ENCODE data around the gene HLA-DRB1.

The HLA-DRB1 gene

DNA sequence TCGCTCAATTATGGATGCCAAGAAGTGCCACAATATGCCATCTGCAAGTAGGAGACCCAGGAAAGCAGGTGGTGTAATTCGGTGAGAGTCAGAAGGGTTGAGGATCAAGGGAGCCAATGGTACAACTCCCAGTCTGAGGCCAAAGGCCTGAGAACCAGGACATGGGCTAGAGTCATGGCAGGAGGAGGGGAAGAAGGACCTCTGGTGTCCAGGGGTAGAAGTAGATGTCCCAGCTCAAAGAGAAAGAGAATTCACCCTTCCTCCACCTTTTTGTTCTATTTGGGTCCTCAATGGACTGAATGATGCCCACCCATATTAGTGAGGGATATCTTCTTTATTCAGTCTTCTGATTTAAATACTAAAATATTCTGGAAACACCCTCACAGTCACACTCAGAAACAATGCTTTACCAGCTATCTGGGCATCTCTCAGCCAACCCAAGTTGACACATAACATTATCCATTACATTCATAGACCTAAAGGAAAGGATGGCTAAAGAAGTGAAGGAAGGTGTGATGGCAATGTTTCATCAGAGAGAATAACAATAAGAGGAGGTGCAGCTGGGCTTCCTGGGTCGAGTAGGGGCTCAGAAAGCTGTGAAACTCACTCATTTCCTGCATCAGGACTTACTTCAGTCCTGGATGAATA, 26.4 kb upstream of the HLA-DRB1 start:
- Mint-ChIP-seq H3K27ac (no peak overlapping the region), H3K4me3 (no peak overlapping the region), H3K27me3 (no peaks in the 10 kb centered on the region)

DNA sequence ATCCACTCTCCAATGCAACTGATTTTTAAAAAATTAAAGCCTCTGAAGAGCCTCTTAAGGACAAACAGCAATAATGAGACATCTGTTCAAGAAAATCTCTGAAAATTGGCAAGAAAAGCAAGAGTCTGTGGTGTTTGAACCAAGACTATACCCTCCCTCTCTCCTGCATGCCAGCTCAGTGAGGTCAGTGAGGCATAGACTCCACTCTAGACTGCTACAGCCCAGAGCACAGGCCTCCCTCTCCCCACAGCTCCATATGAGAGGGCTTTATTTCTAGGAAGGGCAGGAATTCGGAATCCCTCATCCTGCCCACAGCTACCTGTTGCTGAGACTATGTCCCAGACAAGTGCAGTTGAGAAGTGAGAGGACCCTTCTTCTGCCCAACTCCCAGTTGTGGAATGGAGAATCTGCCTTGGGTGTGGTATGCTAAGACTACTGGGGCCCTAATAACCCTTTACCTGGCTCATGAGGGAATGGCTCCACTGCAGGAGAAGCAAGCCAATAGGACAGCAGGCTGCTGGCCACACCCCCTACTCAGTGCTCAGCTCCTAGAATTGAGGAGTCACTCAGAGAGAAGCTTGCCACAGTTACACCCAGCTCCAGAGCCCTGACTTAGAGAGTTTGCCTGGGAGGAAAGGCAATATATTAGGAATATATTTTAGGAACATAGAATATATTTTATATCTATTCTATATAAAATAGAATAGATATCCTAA, 24.9 kb upstream of the HLA-DRB1 start:
- H3K27me3 Mint-ChIP-seq, result no peaks in the 10 kb centered on the region
- H3K9me3 Mint-ChIP-seq (ENCODE audit: low read depth), result peaks cover 8% of the 10 kb centered on the region
- no peak overlapping the region for H3K4me3 Mint-ChIP-seq
- peaks cover 6% of the 10 kb centered on the region for H3K36me3 Mint-ChIP-seq
- no peak overlapping the region for H3K27ac Mint-ChIP-seq
- H3K4me1 Mint-ChIP-seq (ENCODE audit: low read depth), result peaks cover 6% of the 10 kb centered on the region

More for the DNA sequence above, 26.4 kb upstream of the HLA-DRB1 start:
- peaks cover 5% of the 10 kb centered on the region for H3K4me1 Mint-ChIP-seq (ENCODE audit: low read depth)
- H3K9me3 Mint-ChIP-seq (ENCODE audit: low read depth), result peaks cover 8% of the 10 kb centered on the region
- H3K36me3 Mint-ChIP-seq, result peaks cover 6% of the 10 kb centered on the region

DNA sequence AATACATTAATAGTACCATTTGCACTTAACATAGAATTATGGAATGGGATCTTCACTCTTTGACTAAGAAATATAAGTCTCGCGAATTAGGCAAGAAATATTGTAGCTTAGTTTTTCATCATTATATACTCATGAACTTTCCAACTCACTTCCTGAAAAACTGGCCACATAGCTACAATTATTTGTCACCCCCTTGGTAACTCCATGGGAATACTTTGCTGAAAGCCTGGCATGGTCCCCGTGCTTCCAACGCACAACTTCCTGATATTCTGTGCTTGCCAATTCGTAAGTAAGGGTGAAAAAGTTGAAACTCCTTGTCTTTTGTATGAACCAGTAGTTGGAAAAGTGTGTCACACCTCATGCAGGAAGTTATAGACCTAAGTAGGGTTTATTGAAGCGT, 23.8 kb upstream of the HLA-DRB1 start:
- peaks cover 7% of the 10 kb centered on the region for H3K4me1 Mint-ChIP-seq (ENCODE audit: low read depth)
- H3K9me3 Mint-ChIP-seq (ENCODE audit: low read depth), result peaks cover 4% of the 10 kb centered on the region
- H3K27ac Mint-ChIP-seq, result no peak overlapping the region
- peaks cover 6% of the 10 kb centered on the region for H3K36me3 Mint-ChIP-seq
- no peak overlapping the region for H3K4me3 Mint-ChIP-seq
- no peaks in the 10 kb centered on the region for H3K27me3 Mint-ChIP-seq

DNA sequence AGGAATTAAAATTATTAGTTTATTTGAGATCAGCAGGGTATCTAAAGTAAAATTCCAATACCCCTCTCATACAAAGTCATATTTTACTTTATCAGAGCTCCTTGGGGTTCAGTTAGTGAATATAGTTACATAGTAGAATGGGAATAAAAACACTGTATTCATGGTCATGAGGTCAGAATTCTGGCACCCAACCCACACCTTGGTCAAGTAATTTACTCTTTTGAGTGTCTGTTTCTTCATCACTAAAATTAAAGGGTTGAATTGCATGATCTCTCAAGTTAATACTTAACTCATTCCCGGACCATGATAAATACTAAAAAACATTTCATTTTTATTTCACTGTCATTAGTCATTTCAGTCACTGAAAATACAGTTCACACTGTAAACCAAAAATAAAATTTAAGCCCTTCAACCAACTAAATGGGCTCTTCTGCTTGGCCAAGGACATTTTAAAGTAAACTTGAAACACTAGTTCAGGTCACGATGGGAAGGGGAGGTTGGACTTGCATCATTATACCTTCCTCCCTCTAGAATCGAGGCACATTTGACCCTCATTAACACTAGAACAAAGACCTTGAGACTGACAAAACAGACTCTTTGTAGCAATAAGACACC, 21.1 kb upstream of the HLA-DRB1 start:
- Mint-ChIP-seq H3K9me3 (ENCODE audit: low read depth) (no peaks in the 10 kb centered on the region), H3K27ac (no peak overlapping the region), H3K27me3 (peaks cover 5% of the 10 kb centered on the region), H3K4me3 (no peak overlapping the region), H3K36me3 (no peaks in the 10 kb centered on the region), H3K4me1 (ENCODE audit: low read depth) (peaks cover 9% of the 10 kb centered on the region)

DNA sequence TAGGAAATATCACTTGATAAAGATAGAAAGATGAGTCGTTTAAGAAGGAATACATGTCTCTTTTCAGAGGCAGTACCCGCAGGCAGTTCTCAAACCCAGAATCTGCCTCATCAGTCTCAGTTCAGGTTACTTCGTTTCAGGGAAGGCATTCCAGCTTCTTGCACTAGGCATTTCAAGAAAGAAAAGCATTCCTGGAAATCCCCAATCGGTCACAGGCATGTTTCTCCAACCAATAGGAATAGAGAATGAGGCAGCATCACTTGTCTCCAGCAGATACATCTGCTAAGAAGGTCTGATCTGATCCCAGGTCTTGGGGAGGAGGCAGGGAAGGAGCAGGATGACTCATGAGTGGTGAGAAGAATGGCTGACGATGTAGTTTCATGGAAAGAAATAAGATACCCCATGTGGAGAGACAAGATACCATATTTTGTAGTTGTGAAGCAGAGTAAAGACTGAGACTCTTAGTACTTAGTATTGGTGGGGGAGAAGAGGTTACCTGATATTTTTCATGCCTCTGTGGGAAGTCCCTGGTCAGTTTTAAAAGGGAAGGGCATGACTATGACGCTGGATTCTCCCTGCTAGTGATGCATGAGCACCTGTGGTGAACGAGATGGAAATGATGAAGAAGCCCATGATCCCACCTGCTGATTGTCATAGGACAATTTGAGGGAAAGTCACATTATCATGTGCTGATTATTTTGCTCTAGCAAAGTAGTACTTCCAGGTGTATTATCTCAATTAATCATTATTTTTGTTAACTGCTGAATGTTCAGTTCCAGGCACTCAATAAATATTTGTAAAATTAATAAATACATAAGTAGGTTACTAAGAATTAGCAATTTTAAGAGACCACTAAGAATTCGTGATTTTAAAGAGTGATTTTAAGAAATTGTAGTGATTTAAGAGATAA, 20.3 kb upstream of the HLA-DRB1 start:
- Mint-ChIP-seq H3K36me3 (no peaks in the 10 kb centered on the region), H3K9me3 (ENCODE audit: low read depth) (no peaks in the 10 kb centered on the region), H3K4me1 (ENCODE audit: low read depth) (peaks cover 8% of the 10 kb centered on the region), H3K27me3 (peaks cover 7% of the 10 kb centered on the region), H3K4me3 (no peak overlapping the region), H3K27ac (no peak overlapping the region)

DNA sequence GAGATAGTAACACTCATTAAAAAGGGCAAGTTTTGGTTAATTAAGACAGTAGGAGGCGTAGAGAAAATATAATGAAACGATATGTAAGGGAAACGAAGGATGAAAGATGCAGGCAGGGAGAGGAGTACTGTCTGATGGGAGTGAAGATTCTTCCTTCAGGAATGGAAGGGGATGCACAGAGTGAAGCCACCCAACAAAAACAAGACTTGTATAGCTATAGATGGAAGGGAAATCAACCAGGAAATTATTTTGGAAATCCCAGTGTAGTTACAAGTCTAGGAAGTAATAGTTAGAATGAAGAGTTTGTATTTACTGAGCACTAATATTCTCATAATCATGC, 19.7 kb upstream of the HLA-DRB1 start:
- Mint-ChIP-seq H3K27ac (no peak overlapping the region), H3K4me1 (ENCODE audit: low read depth) (peaks cover 10% of the 10 kb centered on the region), H3K27me3 (peaks cover 7% of the 10 kb centered on the region), H3K9me3 (ENCODE audit: low read depth) (no peaks in the 10 kb centered on the region), H3K4me3 (no peak overlapping the region), H3K36me3 (no peaks in the 10 kb centered on the region)

GRCh38 chr6:32608362-32608761, 18.7 kb upstream of the HLA-DRB1 start:
- Mint-ChIP-seq H3K4me3 (no peak overlapping the region), H3K27me3 (peaks cover 7% of the 10 kb centered on the region), H3K27ac (peak overlapping the region; percentile 1)

DNA sequence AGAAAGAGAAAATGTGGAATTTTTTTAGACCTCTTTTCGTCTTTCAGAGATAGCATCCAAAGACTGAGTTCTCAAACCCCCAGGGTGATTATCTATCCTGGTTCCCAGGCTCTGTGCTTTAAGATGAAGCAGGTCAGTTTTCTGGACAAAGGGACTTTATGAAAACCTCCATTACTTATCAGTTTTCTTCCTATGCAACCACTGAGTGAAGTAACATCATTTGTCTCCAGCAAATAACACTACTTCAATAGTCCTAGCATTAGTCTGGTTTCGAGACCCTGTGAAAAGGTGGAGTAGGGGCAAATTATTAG, 18.3 kb upstream of the HLA-DRB1 start:
- Mint-ChIP-seq H3K27me3 (peaks cover 7% of the 10 kb centered on the region), H3K4me1 (ENCODE audit: low read depth) (peaks cover 19% of the 10 kb centered on the region), H3K27ac (no peak overlapping the region), H3K9me3 (ENCODE audit: low read depth) (peaks cover 3% of the 10 kb centered on the region), H3K36me3 (no peaks in the 10 kb centered on the region), H3K4me3 (no peak overlapping the region)

More at GRCh38 chr6:32608362-32608761, 18.7 kb upstream of the HLA-DRB1 start:
- Mint-ChIP-seq H3K36me3 (no peaks in the 10 kb centered on the region), H3K4me1 (ENCODE audit: low read depth) (peaks cover 16% of the 10 kb centered on the region), H3K9me3 (ENCODE audit: low read depth) (peaks cover under 1% of the 10 kb centered on the region)

- peaks cover 7% of the 10 kb centered on the region for H3K27me3 Mint-ChIP-seq
- peaks cover 3% of the 10 kb centered on the region for H3K9me3 Mint-ChIP-seq (ENCODE audit: low read depth)
- H3K4me1 Mint-ChIP-seq (ENCODE audit: low read depth), result peaks cover 25% of the 10 kb centered on the region
- no peak overlapping the region for H3K27ac Mint-ChIP-seq
- H3K4me3 Mint-ChIP-seq, result no peak overlapping the region
- H3K36me3 Mint-ChIP-seq, result peaks cover 1% of the 10 kb centered on the region
Measured at GRCh38 chr6:32607263-32607987, 17.8 kb upstream of the HLA-DRB1 start.

- peaks cover 22% of the 10 kb centered on the region for H3K4me1 Mint-ChIP-seq (ENCODE audit: low read depth)
- peak overlapping the region; percentile 42 for H3K4me3 Mint-ChIP-seq
- H3K27me3 Mint-ChIP-seq, result peaks cover 7% of the 10 kb centered on the region
- H3K27ac Mint-ChIP-seq, result no peak overlapping the region
- H3K9me3 Mint-ChIP-seq (ENCODE audit: low read depth), result peaks cover 3% of the 10 kb centered on the region
- H3K36me3 Mint-ChIP-seq, result peaks cover 3% of the 10 kb centered on the region
Measured at GRCh38 chr6:32604434-32604877, 14.8 kb upstream of the HLA-DRB1 start.

DNA sequence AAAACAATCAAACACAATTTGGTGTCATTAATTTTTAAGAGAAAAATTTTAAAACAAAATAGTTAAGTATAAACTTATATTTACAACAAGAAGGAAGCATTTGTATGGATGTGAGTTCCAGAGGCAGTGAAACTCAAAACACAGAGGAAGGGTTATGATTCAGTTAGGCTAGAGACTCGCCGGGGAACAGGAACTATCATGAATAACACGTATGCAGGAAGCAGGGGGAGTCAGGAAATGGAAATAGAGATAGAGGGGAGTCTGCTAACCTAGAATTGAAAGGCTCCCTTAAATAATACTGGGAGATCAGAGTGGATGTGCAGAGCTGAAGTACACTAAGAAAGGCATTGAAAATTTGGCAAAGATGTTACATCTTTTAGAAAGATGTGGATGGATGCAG, 14.2 kb upstream of the HLA-DRB1 start:
- Mint-ChIP-seq H3K4me3 (peak overlapping the region; percentile 42), H3K4me1 (ENCODE audit: low read depth) (peaks cover 22% of the 10 kb centered on the region), H3K27me3 (peaks cover 7% of the 10 kb centered on the region), H3K9me3 (ENCODE audit: low read depth) (peaks cover 5% of the 10 kb centered on the region), H3K36me3 (peaks cover 3% of the 10 kb centered on the region), H3K27ac (peak overlapping the region; percentile 11)

GRCh38 chr6:32603222-32603621, 13.6 kb upstream of the HLA-DRB1 start:
- Mint-ChIP-seq H3K4me3 (no peak overlapping the region), H3K9me3 (ENCODE audit: low read depth) (peaks cover 9% of the 10 kb centered on the region), H3K27me3 (peaks cover 5% of the 10 kb centered on the region), H3K36me3 (peaks cover 3% of the 10 kb centered on the region), H3K27ac (no peak overlapping the region), H3K4me1 (ENCODE audit: low read depth) (peaks cover 19% of the 10 kb centered on the region)

DNA sequence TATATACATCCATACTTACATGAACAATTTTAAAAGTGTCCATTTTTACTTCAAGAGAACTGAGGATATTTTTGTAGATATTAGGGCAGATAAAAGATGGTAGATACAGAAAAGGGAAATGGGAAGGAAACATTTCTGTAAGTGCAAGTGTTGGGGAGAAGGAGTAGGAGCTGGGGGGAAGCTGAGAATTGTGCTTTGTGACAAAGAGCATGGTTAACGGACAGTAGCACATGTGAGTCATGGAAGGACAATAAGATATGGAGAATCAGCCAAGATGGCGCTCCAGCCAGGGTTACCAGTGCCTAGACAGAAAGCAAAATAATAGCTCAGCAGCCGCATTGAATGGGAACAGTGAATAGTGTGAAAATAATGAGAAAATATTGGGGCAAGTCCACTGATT, 12.7 kb upstream of the HLA-DRB1 start:
- peaks cover 3% of the 10 kb centered on the region for H3K36me3 Mint-ChIP-seq
- no peak overlapping the region for H3K4me3 Mint-ChIP-seq
- H3K4me1 Mint-ChIP-seq (ENCODE audit: low read depth), result peaks cover 19% of the 10 kb centered on the region
- H3K27me3 Mint-ChIP-seq, result peaks cover 5% of the 10 kb centered on the region
- H3K27ac Mint-ChIP-seq, result peak overlapping the region; percentile 58
- H3K9me3 Mint-ChIP-seq (ENCODE audit: low read depth), result peaks cover 9% of the 10 kb centered on the region

- H3K36me3 Mint-ChIP-seq, result no peaks in the 10 kb centered on the region
- H3K27ac Mint-ChIP-seq, result no peak overlapping the region
- no peaks in the 10 kb centered on the region for H3K4me1 Mint-ChIP-seq (ENCODE audit: low read depth)
- no peaks in the 10 kb centered on the region for H3K27me3 Mint-ChIP-seq
- H3K4me3 Mint-ChIP-seq, result no peak overlapping the region
- peaks cover 6% of the 10 kb centered on the region for H3K9me3 Mint-ChIP-seq (ENCODE audit: low read depth)
Measured at GRCh38 chr6:32597024-32597423, 7.4 kb upstream of the HLA-DRB1 start.

Data from activated naive CD8-positive, alpha-beta T cell (primary cell).